GM18870 (cell line): Measurements from ENCODE around the gene ARHGAP6.
"Not testable (repeated sequence)": the region's sequence is repeated elsewhere in the genome, so short reads cannot be mapped to it uniquely, and the experiment has no call there.

Source experiments
- ATAC-seq: cut with Tn5 transposase; IDR thresholded peaks from one replicate; pipeline ENCODE4 v1.9.1; 2021; ENCODE audit warnings: moderate library complexity; ENCODE audit not compliant: unreplicated experiment

The ARHGAP6 gene

GRCh38 chrX:11531226-11531625 lies 134.5 kb downstream of the ARHGAP6 start:
- no peak for ATAC-seq

- ATAC-seq, result no peak
These were observed 135.1 kb downstream of the ARHGAP6 start for GRCh38 chrX:11530621-11531020.

- no peak for ATAC-seq
These were observed 137.1 kb downstream of the ARHGAP6 start for GRCh38 chrX:11528623-11529022.

- no peak for ATAC-seq
These were observed 140.0 kb downstream of the ARHGAP6 start for GRCh38 chrX:11525685-11526084.

GRCh38 chrX:11519234-11519633 lies 146.5 kb downstream of the ARHGAP6 start:
- not testable (repeated sequence) for ATAC-seq

GRCh38 chrX:11509786-11510185 lies 155.9 kb downstream of the ARHGAP6 start:
- ATAC-seq, result no peak

GRCh38 chrX:11504234-11504633 lies 161.5 kb downstream of the ARHGAP6 start:
- no peak for ATAC-seq

GRCh38 chrX:11499076-11500044 lies 166.4 kb downstream of the ARHGAP6 start:
- no peak for ATAC-seq

- ATAC-seq, result not testable (repeated sequence)
These were observed 174.3 kb downstream of the ARHGAP6 start for GRCh38 chrX:11491375-11491774.

- no peak for ATAC-seq
These were observed 181.4 kb downstream of the ARHGAP6 start for GRCh38 chrX:11484290-11484689.

GRCh38 chrX:11481035-11481434 lies 184.7 kb downstream of the ARHGAP6 start:
- no peak for ATAC-seq

- ATAC-seq, result no peak
These were observed 185.1 kb downstream of the ARHGAP6 start for GRCh38 chrX:11480626-11481025.

- ATAC-seq, result no peak
These were observed 186.8 kb downstream of the ARHGAP6 start for GRCh38 chrX:11478911-11479310.

- no peak for ATAC-seq
These were observed 187.7 kb downstream of the ARHGAP6 start for GRCh38 chrX:11478026-11478425.

- no peak for ATAC-seq
These were observed 191.1 kb downstream of the ARHGAP6 start for GRCh38 chrX:11474576-11474975.

- ATAC-seq, result no peak
These were observed 191.7 kb downstream of the ARHGAP6 start for GRCh38 chrX:11474021-11474420.

GRCh38 chrX:11472879-11473278 lies 192.8 kb downstream of the ARHGAP6 start:
- ATAC-seq, result no peak

- no peak for ATAC-seq
These were observed 193.3 kb downstream of the ARHGAP6 start for GRCh38 chrX:11472381-11472780.

GRCh38 chrX:11470250-11470974 lies 195.3 kb downstream of the ARHGAP6 start:
- ATAC-seq, result no peak

- ATAC-seq, result no peak
These were observed 199.9 kb downstream of the ARHGAP6 start for GRCh38 chrX:11465648-11466411.

GRCh38 chrX:11464836-11465463 lies 200.8 kb downstream of the ARHGAP6 start:
- no peak for ATAC-seq
